HG03469 (cell line): Measurements from ENCODE around the gene STX7.
A peak's percentile ranks its signal among the peaks of the same experiment; 100 is the strongest.

ENCODE experiments used
- ATAC-seq: cut with Tn5 transposase; IDR thresholded peaks from one replicate; pipeline ENCODE4 v1.9.1; 2021; ENCODE audit warnings: mild to moderate bottlenecking, moderate library complexity, moderate number of reproducible peaks; ENCODE audit not compliant: unreplicated experiment

STX7 gene

GRCh38 chr6:132506869-132507808, 5.8 kb downstream of the STX7 start:
- no peak for ATAC-seq

GRCh38 chr6:132506461-132506860, 6.5 kb downstream of the STX7 start:
- ATAC-seq, result no peak

- ATAC-seq, result no peak
Observed at GRCh38 chr6:132505158-132505557, 7.8 kb downstream of the STX7 start.

- ATAC-seq, result no peak
Observed at GRCh38 chr6:132504757-132505156, 8.2 kb downstream of the STX7 start.

GRCh38 chr6:132499757-132500156, 13.2 kb downstream of the STX7 start:
- ATAC-seq, result no peak

GRCh38 chr6:132498638-132499037, 14.3 kb downstream of the STX7 start:
- peak; percentile 55 for ATAC-seq

- no peak for ATAC-seq
Observed at GRCh38 chr6:132496519-132497180, 16.3 kb downstream of the STX7 start.

GRCh38 chr6:132495604-132496079, 17.3 kb downstream of the STX7 start:
- no peak for ATAC-seq

GRCh38 chr6:132494954-132495353, 18.0 kb downstream of the STX7 start:
- ATAC-seq, result peak; percentile 24

GRCh38 chr6:132491881-132492280, 21.0 kb downstream of the STX7 start:
- ATAC-seq, result no peak

- ATAC-seq, result no peak
Observed at GRCh38 chr6:132491303-132491702, 21.6 kb downstream of the STX7 start.

- ATAC-seq, result no peak
Observed at GRCh38 chr6:132490478-132491204, 22.3 kb downstream of the STX7 start.

GRCh38 chr6:132490024-132490423, 22.9 kb downstream of the STX7 start:
- ATAC-seq, result no peak

GRCh38 chr6:132489376-132489775, 23.5 kb downstream of the STX7 start:
- no peak for ATAC-seq

- ATAC-seq, result no peak
Observed at GRCh38 chr6:132487762-132488161, 25.2 kb downstream of the STX7 start.

GRCh38 chr6:132484680-132485018, 28.3 kb downstream of the STX7 start:
- no peak for ATAC-seq

GRCh38 chr6:132483779-132484679, 28.9 kb downstream of the STX7 start:
- no peak for ATAC-seq

GRCh38 chr6:132482581-132482980, 30.3 kb downstream of the STX7 start:
- no peak for ATAC-seq

GRCh38 chr6:132481189-132481588, 31.7 kb downstream of the STX7 start:
- no peak for ATAC-seq

- ATAC-seq, result no peak
Observed at GRCh38 chr6:132479131-132479530, 33.8 kb downstream of the STX7 start.
